HG02571 (cell line): ENCODE data around the gene KIF26A.

Source experiments
- ATAC-seq: cut with Tn5 transposase; IDR thresholded peaks from one replicate; pipeline ENCODE4 v1.9.1; 2021; ENCODE audit warnings: mild to moderate bottlenecking, moderate library complexity; ENCODE audit not compliant: unreplicated experiment

KIF26A gene

GRCh38 chr14:104129556-104129955, 8.8 kb upstream of the KIF26A start:
- no peak for ATAC-seq

DNA sequence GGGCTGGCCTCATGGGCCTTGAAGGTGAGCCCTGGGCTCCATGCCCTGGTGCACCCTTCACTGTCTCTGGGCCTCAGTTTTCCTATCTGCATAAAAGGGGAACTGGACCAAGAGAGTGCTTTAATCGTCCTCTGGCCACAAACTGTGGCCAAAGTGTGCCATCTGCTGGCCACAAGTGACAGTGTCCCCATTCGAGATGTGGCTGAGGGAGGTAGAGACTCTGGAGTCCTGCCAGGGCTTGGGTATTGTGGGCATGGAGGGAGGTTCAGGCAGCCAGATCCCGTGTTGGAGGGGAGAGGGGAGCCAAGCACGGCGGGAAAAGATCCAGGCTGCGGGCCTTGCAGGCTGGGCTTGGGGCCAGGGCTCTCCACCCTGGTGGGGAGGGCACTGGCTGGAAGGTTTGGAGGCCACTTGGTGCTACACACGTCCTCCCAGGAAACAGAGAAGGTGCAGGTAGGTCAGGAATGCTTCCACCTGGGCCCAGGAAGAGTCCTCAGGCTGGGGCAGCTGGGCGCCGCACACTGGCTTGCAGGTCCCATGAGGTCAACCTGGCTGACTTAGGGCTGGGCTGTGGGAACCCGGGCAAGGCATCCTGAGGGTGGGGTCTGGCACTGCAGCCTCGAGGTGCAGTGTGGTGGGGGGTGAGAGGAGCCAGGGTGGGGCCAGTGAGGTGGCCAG, 7.3 kb upstream of the KIF26A start:
- ATAC-seq: no peak

DNA sequence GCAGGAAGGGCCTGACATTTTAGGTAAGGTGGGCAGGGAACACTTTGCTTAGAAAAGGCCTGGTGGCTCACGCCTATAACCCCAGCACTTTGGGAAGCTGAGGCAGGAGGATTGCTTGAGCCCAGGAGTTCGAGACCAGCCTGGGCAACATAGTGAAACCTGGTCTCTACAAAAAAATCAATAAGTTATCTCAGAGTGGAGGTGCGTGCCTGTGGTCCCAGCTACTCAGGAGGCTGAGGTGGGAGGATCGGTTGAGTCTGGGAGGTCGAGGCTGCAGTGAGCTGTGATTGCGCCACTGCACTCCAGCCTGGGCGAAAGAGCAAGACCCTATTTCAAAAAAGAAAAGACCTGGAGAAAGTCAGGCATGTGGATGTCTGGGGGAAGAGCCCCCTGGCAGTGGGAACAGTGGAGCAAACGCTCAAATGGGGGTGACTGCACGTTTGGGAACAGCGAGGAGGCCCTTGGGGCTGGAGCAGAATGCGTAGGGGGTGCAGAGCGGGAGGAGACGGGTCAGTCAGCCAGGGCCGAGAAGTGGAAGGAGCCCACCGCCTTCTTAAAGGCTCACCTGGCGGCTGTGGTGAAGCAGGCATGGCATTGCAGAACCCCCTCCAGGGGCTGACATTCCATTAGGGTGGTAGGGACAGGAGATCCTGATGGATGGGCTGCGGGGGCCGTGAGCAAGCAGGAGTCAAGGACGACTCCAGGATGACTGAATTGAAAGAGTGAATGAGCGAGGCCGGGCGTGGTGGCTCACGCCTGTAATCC, 6.2 kb upstream of the KIF26A start:
- no peak for ATAC-seq

DNA sequence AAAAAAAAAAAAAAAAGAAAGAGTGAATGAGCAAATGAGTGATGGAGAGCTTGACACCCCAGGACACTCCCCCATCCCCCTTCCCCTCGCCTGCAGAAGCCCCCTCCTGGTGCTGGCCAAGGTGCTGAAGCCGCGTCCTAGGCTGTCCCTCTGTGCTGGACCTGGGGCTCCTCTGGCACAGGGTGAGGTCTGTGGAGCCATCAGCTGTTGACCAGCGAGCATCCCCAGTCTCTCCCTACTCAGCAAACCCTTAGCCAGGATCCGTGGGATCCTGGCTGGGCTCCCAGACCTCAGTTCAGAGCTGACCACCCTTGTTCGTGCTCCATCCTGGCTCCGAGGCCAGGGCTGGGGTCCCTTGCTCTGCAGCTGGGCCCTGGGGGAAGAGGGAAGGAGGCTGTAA, 5.4 kb upstream of the KIF26A start:
- no peak for ATAC-seq

- ATAC-seq: no peak
Observed at GRCh38 chr14:104133496-104133895, 4.9 kb upstream of the KIF26A start.

DNA sequence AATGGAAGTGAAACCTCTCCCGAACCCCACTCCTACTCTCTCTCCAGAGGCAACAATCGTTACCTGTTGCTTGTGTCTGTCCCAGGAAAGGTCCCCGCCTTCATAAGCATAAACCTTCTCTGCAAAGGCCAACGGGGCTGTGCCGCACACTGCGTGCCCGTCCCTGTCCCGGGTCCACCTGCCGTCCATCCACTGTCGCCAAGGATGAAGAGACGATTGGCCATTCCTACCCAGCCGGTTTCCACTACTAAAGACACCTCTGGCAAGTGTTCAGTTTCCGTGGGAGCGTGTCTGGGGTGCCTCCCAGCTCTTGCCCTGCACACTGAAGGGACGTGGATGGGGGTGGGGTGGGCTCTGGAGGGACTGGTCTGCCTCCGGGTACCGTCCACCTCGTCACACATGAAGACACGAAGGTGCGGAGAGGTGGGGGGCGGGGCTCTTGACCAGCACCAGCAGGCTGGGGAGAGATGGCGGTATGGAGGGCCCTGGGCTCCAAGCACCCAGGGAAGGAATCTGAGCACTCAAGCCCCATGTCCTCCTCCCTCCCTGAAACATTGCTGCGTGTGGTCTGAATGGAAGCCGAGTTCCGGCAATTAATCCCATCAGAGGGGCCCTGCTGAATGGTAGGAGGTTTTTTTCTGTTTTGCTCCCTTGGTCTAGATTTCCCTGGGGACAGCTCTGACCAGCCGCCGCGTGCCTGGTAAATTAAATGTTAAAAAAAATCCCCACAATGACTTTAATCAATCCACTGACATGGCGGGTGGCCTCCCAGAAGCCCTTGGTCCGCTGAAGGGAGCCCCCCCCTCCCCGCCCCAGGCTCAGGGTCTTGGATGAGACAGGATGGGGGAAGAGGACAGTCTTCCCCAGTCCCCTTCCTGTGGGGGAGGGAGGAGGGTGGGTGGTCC, 4.1 kb upstream of the KIF26A start:
- no peak for ATAC-seq

DNA sequence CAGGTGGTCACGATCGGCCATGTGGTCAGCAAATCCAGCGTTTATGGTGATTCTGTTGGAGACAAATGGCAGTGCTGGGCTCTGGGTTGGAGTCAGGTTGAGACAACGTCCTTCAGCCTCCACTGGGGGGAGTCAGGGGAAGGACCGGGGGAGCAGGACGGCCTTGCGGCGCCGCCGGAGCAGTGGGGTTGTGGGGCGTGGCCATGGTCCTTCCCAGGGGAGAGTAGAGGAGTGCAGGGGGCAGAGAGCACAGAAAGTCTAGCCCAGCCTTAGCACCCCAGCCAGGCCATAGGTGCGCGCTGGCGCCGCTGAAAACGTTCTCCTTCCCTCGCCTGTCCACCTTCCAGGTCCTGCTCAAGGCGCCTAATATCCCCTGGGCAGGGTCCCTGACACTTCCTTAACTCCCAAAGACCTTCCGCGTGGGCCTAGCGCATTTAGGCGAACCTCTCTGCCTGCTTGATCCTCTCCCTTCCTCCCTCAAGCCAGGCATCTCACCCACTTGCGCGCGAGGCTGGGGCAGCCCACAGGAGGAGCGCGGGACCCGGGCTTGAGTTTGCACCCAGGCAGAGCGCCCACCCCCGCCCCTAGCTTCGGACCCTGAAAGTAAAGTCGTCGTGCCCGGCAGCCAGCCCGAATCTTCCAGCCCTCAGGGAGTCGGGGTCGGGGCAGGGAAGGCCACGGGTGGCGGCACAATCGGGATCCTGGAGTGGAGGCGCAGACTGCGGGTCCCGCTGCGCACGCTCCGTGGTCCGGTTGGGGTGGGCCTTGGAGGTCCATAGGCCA, 3.1 kb upstream of the KIF26A start:
- ATAC-seq: no peak

DNA sequence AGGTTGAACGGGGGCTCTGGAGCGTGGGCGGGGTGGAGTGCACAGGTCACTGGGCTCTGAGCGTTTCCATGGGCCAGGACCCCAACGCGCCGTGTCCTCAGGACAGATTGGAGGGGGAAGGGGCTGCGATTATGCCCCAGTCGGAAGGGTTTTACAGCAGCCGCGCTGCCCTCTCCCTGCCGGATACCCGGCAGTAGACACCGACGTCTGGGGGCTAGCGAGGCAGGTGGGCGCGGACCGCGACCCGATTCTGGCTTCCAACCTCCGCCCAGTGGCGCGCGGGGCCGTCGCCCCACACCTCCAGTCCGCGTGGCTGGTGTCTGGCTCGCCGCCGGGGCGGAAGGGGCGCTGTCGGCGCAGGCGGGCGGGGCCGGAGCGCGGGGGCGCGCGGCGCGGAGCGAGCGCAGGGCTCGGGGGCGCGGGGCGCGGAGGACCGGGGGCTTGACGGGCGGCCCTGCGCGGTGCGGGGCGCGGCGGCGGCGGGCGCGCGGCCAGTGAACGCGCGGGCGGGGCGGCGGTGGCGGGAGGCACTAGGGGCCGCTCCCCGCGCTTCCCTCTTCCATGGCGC, 2.4 kb upstream of the KIF26A start:
- ATAC-seq: no peak

- ATAC-seq: no peak
Observed at GRCh38 chr14:104136472-104137296, 1.7 kb upstream of the KIF26A start.

- no peak for ATAC-seq
Observed at GRCh38 chr14:104137297-104138097, 890 bp upstream of the KIF26A start.

DNA sequence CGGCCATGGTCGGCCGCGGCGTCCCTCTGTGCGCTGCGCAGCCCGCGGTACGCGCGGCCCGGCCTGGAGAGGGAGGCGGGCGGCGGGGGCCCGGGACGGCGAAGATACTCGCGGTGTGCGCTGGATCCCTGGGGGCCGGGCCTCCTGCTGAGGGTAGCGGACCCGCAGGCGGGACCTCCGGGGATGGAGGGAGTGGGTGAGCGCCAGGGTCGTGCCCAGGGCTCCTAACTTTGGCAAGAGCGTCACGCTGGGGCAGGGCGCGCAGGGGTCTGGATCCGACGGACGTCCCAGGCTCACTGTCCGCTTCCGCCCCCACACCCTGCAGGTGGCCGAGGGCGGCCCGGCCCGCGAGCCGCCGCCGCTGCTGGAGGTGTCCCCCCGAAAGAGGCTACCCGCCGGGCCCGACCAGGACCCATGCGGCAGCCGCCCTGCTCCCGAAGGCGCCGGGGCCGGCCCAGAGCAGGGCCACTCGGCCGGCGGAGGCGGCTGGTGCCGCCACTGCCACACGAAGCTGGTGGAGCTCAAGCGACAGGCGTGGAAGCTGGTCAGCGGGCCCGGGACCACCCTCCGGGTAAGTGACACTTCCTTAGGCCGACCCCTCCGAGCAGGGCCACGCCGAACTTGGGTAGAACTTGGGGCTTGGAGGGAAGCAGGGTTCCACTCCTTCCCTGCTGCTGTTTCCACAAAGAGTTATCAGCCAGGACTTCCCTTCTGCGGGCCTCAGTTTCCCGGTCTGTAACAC, 502 bp downstream of the KIF26A start:
- no peak for ATAC-seq

- no peak for ATAC-seq
Observed at GRCh38 chr14:104139460-104140212, 1.2 kb downstream of the KIF26A start.

GRCh38 chr14:104140213-104140462, 1.8 kb downstream of the KIF26A start:
- no peak for ATAC-seq

- ATAC-seq: no peak
Observed at GRCh38 chr14:104140463-104141331, 2.3 kb downstream of the KIF26A start.

DNA sequence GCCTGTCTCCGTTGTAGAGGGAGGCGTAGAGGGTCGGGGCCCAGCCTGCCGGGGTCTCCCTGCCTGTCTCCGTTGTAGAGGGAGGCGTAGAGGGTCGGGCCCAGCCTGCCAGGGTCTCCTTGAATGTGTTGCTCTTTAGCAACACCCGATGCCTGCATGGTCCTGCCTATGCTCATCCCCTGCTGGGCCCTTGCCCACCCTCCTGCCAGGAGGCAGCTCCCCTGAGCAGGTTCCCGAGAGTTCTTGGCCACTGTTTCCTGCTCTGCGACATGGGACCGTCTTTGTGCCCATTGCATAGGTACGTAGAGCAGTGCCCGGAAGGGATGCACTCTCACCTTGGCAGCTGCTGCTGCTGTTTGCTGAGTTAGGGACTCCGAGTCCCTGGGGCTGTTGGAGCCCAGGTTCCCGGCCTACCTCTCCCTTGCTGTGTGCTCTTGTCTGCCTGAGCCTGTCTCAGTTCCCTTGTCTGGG, 3.3 kb downstream of the KIF26A start:
- ATAC-seq: no peak

- ATAC-seq: no peak
Observed at GRCh38 chr14:104142136-104142945, 4.0 kb downstream of the KIF26A start.
